ENCODE results near the gene GALNT9.
"Not testable (repeated sequence)": the region's sequence is repeated elsewhere in the genome, so short reads cannot be mapped to it uniquely, and the experiment has no call there.

GALNT9 gene

DNA sequence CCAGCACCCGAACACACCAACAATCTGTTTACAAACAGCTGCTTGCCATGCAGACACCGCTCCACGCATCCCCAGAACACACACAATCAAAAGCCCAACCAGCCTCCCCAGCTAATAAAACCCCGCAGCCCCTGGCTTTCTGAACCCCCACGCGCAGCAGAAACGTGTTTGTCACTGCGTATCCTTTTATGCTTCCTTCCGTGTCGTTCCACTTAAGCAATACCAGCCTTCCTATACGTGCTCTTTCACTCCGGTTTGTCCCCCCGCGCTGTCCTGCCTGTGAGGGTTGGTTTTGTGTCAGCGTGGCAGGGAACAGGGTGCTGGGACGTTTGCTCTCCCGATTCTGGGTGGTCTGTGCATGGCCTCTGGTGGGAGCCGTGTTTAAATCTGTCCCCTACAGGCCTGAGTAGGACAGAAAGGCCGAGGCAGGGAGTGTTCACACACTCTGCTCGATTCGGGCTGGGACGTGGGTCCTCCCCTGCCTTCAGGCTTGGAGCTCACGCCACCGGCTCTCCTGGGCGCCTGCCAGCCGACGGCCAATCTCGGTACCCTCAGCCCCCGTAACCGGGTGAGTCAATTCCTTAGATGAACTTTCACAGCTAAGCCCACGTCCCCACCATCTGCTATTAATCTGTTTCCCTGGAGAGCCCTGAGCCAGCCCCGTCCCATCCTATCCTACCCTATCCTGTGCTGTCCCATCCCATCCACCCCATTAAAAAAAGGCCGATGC, 125.2 kb downstream of the GALNT9 start:
- Mint-ChIP-seq H3K36me3 (ENCODE audit: insufficient read depth) (peaks cover 3% of the 10 kb centered on the region), H3K4me3 (no peak overlapping the region), H3K27me3 (peaks cover 33 to 64% of the 10 kb centered on the region in 2 donors), H3K27ac (peak overlapping the region in 1 of 2 donors; percentile 69), H3K9me3 (no peaks in the 10 kb centered on the region), H3K4me1 (ENCODE audit: low read depth in 2 of 2) (peaks cover 0 to 3% of the 10 kb centered on the region in 2 donors)
- ATAC-seq (replicated peaks) (no peak), DNase-seq (no peak)

DNA sequence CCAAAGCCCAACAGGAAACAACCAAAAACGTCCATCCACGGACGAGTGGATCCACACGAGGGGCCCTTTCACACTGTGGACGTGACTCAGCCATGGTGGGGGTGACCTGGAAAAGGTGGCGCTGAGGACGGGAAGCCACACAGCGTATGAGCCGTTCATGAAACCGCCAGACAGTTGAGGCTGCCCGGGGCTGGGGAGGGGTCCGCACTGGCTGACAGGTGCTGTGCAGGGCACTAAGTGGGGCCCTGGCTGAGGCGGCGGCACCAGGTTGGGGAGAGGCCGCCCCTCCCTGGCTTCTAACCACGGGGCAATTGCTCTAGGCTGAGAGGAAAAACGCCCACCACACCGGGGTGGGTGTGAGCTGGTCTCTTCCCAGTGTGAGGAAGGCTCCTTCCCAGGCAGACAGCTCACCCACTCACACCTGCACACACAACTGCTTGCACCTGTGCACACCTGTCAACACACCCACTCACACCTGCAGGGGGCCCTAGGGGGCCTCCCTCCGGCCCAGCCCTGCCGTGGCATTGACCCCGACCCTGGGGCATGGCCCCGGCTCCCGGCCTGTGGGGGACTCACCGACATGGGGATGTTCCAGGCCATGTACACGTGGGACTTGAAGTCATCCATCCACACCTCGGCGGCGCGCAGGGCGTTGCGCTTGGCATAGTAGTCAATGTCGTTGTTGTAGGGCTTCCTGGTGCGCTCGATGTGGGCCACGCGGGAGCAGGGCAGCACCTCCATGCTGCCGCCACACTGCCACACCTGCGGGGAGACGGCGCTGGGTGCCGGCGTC, 126.3 kb downstream of the GALNT9 start:
- H3K9me3 Mint-ChIP-seq = no peaks in the 10 kb centered on the region
- peaks cover 3% of the 10 kb centered on the region for H3K36me3 Mint-ChIP-seq (ENCODE audit: insufficient read depth)
- peaks cover 33 to 64% of the 10 kb centered on the region in 2 donors for H3K27me3 Mint-ChIP-seq
- DNase-seq (no peak), ATAC-seq (replicated peaks) (no peak)
- peaks cover 0 to 3% of the 10 kb centered on the region in 2 donors for H3K4me1 Mint-ChIP-seq (ENCODE audit: low read depth in 2 of 2)
- no peak overlapping the region for H3K27ac Mint-ChIP-seq
- H3K4me3 Mint-ChIP-seq = no peak overlapping the region

DNA sequence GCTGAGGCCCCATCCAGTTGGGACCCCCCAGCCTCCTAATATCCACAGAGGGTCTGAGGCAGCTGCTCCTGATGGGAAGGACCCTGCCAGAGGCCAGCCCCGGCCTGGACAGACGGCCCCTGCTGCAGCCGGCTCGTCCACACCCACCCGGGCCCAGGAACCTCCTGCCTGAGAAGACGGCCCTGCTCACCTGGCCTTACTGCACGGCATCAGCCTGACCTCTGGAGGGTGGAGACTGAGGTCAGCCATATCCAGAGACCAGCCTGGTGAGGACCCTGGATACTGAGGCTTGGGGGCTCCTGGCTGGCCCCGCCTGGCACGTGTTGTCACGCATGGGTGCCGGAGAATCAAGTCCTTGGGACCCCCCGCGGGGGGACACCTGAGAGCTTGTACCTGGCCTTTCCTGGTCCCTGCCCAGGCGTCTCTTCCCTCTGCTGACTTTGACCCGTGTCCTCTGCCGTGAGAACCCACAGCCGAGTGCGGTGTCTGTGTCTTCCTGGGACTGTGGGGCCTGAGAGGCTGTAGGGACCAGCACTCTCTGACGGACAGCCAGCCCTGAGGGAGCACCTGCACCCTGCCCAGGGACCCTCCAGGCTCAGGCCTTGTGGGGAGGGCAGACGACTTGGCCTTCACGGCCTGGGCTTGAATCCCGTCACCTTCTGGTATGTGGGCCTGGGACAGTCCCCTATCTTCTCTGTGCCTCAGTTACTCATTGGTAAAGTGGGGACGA, 127.8 kb downstream of the GALNT9 start:
- peaks cover 3% of the 10 kb centered on the region for H3K36me3 Mint-ChIP-seq (ENCODE audit: insufficient read depth)
- peaks cover 24 to 52% of the 10 kb centered on the region in 2 donors for H3K27me3 Mint-ChIP-seq
- H3K4me1 Mint-ChIP-seq (ENCODE audit: low read depth in 2 of 2) = peaks cover 0 to 3% of the 10 kb centered on the region in 2 donors
- no peak overlapping the region for H3K4me3 Mint-ChIP-seq
- no peak overlapping the region for H3K27ac Mint-ChIP-seq
- ATAC-seq (replicated peaks) = no peak
- H3K9me3 Mint-ChIP-seq = no peaks in the 10 kb centered on the region
- no peak for DNase-seq

DNA sequence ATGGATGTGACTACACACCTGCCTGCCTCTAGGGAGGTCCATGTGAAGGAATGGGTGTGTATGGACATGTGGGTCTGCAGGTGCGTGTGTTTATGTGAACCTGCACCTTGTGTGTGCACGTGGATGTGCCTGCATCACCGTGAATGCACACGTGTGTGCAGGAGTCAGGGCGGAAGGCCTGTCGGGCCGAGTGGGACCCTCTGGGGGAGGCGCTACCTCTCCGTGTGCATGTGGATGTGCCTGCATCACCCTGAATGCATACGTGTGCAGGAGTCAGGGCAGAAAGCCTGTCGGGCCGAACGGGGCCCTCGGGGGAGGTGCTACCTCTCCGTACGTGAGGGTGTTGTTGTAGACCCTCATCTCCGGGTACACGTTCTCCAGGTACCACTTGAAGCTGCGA, 128.6 kb downstream of the GALNT9 start:
- no peaks in the 10 kb centered on the region for H3K9me3 Mint-ChIP-seq
- ATAC-seq (replicated peaks) (no peak), DNase-seq (no peak)
- H3K27me3 Mint-ChIP-seq = peaks cover 17 to 45% of the 10 kb centered on the region in 2 donors
- H3K27ac Mint-ChIP-seq = no peak overlapping the region
- no peak overlapping the region for H3K4me3 Mint-ChIP-seq
- H3K36me3 Mint-ChIP-seq (ENCODE audit: insufficient read depth) = peaks cover 3% of the 10 kb centered on the region
- peaks cover 0 to 3% of the 10 kb centered on the region in 2 donors for H3K4me1 Mint-ChIP-seq (ENCODE audit: low read depth in 2 of 2)

DNA sequence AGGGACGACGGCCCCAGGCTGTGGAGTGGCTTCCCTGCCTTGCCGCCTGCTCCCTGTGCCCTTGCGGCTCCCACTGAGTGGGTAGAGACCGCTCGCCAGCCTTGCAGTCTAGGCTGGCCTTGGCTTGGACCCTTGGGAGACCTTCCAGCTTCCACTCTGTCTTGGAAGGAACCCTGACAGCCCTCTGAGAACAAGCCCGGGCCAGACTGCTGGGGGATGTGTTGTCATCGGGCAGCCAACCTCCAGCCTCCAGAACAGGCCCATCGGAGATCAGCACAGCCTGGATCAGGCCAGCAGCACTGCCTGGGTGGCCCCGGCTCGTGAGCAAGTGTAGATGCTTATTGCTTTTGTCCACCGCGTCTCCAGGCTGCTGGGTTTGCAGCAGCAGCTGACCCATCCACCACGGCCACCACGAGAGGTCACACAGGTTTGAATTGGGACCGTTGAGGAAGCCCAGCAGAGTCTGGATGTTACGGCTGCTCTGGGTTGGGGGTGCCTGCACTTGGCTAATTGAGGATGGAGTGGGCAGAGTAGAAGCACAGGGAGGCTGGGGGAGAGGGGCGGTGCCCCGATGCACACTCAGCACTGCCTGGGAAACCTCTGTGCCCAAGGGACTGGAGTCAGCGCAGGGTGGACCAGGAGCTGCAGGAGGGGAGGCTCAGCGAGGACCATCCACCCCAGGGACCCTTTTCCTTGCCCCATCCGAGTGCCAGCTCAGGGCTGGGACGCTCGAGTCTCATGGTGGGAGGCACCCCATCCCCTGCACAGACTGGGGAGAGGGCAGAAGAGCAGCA, 129.7 kb downstream of the GALNT9 start:
- Mint-ChIP-seq H3K27ac (no peak overlapping the region), H3K4me1 (ENCODE audit: low read depth in 2 of 2) (peaks cover 0 to 3% of the 10 kb centered on the region in 2 donors), H3K4me3 (no peak overlapping the region), H3K36me3 (ENCODE audit: insufficient read depth) (peaks cover 3% of the 10 kb centered on the region), H3K9me3 (no peaks in the 10 kb centered on the region), H3K27me3 (peaks cover 10 to 34% of the 10 kb centered on the region in 2 donors)
- DNase-seq (no peak), ATAC-seq (replicated peaks) (no peak)

DNA sequence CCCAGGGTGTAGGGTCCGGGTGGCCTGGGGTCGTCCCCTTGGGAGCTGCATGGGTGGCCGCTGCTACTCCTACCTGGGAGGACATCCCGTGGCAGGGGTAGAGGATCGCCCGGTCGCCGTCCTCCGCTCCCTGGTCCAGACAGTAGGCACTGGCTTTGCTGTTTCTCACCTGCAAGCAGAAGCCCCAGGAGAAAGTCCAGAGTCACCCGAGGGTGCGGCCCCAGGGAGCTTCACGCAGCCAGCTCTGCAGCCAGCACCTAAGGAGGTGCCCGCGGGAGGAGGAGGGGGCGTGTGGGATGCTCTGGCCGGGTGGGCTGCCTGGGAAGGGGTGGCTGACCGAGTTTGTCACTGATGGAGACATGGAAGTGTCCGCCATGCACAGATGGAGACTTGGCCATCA, 130.3 kb downstream of the GALNT9 start:
- DNase-seq = no peak
- ATAC-seq (replicated peaks) = no peak
- peaks cover 4 to 28% of the 10 kb centered on the region in 2 donors for H3K27me3 Mint-ChIP-seq
- H3K9me3 Mint-ChIP-seq = peaks cover 1 to 2% of the 10 kb centered on the region in 2 donors
- H3K4me3 Mint-ChIP-seq = no peak overlapping the region
- H3K4me1 Mint-ChIP-seq (ENCODE audit: low read depth in 2 of 2) = peaks cover 0 to under 1% of the 10 kb centered on the region in 2 donors
- no peak overlapping the region for H3K27ac Mint-ChIP-seq
- H3K36me3 Mint-ChIP-seq (ENCODE audit: insufficient read depth) = peaks cover 1% of the 10 kb centered on the region

DNA sequence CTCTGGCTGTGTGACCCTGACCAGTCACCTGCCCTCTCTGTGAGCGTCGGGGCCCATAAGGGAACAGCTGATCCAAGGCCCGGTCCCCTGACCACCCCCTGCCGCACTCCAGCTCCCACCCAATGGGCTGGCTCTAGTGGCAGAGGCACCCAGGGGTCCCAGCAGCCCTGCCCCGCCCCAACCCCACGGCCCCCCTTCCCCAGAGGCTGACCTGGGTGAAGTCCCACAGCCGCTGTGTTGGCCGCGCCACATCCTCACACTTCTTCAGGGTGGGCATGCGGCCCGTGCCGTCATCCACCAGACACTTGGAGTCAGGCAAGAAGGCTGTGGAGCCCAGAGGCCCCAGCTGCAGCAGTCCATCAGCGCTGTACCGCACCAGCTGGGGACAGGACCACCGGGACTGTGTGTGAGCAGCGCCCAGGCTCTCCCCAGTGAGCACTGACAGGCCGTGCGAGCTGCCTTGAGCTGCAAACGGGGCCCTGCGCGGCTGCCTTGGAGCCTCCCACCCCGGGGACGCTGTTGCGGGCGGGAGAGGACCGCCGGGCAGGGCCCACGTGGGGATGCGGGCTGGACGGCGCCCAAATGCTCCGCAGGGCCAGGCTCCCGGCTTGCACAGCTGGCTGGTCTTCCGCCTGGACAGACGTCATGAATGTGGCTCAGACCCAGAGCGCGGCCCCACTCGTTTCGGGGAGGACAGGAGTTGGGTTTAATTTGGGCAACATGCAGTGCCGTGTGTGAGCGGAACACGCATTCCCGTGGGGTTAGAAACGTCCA, 131.6 kb downstream of the GALNT9 start:
- no peak overlapping the region for H3K27ac Mint-ChIP-seq
- H3K9me3 Mint-ChIP-seq = peaks cover 5 to 11% of the 10 kb centered on the region in 2 donors
- H3K27me3 Mint-ChIP-seq = peaks cover 0 to 21% of the 10 kb centered on the region in 2 donors
- H3K4me1 Mint-ChIP-seq (ENCODE audit: low read depth in 2 of 2) = peaks cover 2 to 3% of the 10 kb centered on the region in 2 donors
- peaks cover 3% of the 10 kb centered on the region for H3K36me3 Mint-ChIP-seq (ENCODE audit: insufficient read depth)
- DNase-seq (no peak), ATAC-seq (replicated peaks) (no peak)
- no peak overlapping the region for H3K4me3 Mint-ChIP-seq

DNA sequence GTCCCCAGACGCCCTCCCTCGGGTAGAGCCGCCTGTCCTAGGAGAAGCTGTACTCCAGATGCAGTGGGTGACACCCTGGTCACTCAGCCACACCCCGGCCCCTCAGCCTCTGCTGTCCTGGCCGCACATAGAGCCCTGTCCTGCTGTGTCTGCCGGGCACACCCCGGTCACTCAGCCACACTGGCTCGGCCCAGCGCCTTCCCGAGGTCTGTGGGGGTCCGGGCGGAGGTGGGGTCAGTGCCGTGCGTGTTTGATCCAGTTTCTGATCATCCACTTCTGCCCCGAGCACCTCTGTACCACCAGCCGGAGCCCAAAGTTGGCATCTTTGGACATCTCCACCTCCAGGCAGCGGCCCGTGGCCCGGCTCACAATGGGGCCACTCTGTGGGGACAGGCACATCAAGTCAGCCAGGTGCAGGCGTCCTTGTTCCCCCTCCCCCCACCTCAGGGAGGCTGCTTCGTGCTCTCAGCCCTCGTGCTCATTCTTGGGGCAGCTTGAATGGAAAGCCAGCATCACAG, 132.5 kb downstream of the GALNT9 start:
- Mint-ChIP-seq H3K27ac (no peak overlapping the region), H3K36me3 (ENCODE audit: insufficient read depth) (peaks cover 3% of the 10 kb centered on the region), H3K9me3 (peaks cover 5 to 11% of the 10 kb centered on the region in 2 donors), H3K4me3 (no peak overlapping the region), H3K4me1 (ENCODE audit: low read depth in 2 of 2) (peaks cover 2 to 3% of the 10 kb centered on the region in 2 donors), H3K27me3 (peaks cover 0 to 13% of the 10 kb centered on the region in 2 donors)
- DNase-seq = no peak
- ATAC-seq (replicated peaks) = no peak

DNA sequence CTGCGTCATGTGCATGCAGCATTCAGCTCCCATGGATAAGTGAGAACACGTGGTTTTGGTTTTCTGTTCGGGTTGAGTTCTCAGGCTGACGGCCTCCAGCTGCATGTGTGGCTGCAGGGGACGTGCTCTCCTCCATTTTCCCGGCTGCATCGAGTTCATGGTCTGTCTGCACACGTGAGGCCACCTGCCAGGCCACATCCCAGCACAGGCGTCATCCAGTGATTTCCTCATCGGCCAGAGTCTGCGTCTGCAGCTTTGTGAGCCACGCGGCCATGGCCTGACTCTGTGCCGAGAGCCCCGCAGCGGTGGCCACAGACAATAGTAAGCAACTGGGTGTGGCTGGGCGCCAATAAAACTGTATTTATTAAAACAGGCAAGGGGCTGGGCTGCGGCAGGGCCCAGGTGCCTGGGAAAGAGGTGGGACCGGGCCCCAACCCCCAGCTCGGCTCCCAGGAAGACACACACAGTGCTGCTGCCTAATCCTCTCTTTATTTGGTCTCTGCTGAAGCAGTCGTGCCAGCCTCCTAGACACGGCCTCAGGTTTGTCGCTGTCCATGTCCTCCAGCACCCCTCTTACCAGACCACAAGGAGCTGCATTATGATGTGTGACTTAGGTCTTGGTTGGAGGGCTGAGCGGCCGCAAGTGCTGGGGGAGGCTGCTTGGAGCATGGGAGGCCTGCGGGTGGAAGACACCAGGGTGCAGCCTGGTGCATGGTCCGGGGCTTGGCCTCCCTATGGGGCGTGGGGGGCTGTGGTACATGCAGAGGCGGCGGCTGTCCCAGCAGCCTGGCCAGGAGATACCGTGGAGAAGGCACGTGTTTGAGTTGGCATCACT, 133.1 kb downstream of the GALNT9 start:
- DNase-seq = no peak
- ATAC-seq (replicated peaks) = no peak
- H3K4me3 Mint-ChIP-seq = no peak overlapping the region
- peaks cover 3% of the 10 kb centered on the region for H3K36me3 Mint-ChIP-seq (ENCODE audit: insufficient read depth)
- peaks cover 2 to 3% of the 10 kb centered on the region in 2 donors for H3K4me1 Mint-ChIP-seq (ENCODE audit: low read depth in 2 of 2)
- H3K27ac Mint-ChIP-seq = no peak overlapping the region
- H3K9me3 Mint-ChIP-seq = peaks cover 5 to 11% of the 10 kb centered on the region in 2 donors
- peaks cover 0 to 10% of the 10 kb centered on the region in 2 donors for H3K27me3 Mint-ChIP-seq

DNA sequence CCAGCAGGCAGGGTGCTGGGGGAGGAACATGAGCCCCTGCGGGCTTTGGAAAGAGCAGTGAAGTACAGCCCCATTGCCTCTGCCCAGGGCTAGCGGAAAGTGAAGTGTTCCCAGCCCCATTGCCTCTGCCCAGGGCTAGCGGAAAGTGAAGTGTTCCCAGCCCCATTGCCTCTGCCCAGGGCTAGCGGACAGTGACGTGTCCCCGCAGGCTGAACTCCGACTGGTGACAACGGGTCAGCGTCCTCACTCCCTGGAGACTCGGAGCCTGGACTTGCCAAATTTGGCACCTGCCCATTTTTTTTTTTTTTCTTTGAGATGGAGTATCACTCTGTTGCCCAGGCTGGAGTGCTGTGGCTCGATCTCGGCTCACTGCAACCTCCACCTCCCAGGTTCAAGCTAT, 134.1 kb downstream of the GALNT9 start:
- not testable (repeated sequence) for H3K27me3 Mint-ChIP-seq; DNase-seq; H3K4me3 Mint-ChIP-seq; H3K4me1 Mint-ChIP-seq (ENCODE audit: low read depth in 2 of 2); H3K36me3 Mint-ChIP-seq (ENCODE audit: insufficient read depth); ATAC-seq (replicated peaks); H3K27ac Mint-ChIP-seq
- H3K9me3 Mint-ChIP-seq = peaks cover 5 to 11% of the 10 kb centered on the region in 2 donors

DNA sequence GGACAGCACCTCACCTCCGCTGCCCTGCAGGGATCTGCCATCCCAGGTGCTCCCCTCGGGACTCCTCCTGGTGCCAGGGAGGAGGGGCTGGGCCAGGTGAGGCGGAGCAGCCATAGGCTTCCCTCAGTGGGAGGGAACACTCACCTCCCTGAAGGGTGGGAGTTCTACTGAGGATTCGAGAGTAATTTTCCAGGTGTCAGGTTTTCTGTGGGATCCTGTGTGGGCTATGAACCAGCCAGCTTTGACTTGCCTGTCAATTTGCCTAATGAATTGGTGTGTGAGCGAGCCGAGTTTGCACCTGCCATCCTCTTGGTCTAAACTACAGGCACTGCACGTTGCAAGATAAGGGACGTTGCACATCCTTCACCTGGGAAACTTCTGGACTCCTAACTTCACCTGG, 134.8 kb downstream of the GALNT9 start:
- no peak overlapping the region for H3K4me3 Mint-ChIP-seq
- ATAC-seq (replicated peaks) (no peak), DNase-seq (no peak)
- H3K36me3 Mint-ChIP-seq (ENCODE audit: insufficient read depth) = peaks cover 5% of the 10 kb centered on the region
- H3K4me1 Mint-ChIP-seq (ENCODE audit: low read depth in 2 of 2) = peaks cover 5 to 7% of the 10 kb centered on the region in 2 donors
- H3K27me3 Mint-ChIP-seq = no peaks in the 10 kb centered on the region
- H3K9me3 Mint-ChIP-seq = peaks cover 5 to 11% of the 10 kb centered on the region in 2 donors
- peak overlapping the region in 1 of 2 donors; percentile 12 for H3K27ac Mint-ChIP-seq
